ENCODE results near the gene COQ8B.

DNA sequence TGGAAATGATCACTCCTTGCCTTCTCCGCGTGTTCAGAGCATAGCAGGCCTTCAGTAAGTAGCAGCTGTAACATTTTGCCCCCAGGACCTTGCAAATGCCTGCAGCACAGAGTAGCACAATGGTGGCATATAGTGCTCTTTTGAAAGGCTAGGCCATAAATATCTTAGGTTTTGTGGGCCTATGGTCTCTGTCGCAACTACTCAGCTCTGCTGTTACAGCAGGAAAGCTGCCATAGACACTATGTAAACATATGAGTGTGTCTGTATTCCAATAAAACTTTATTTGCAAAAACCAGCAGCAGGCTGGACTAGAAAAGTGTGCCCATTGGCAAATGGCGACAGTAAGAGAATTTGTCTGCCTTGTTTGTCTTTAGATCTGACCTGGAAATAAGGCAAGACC lies 9.6 kb upstream of the COQ8B start:
- TF ChIP-seq, protein P1, sequence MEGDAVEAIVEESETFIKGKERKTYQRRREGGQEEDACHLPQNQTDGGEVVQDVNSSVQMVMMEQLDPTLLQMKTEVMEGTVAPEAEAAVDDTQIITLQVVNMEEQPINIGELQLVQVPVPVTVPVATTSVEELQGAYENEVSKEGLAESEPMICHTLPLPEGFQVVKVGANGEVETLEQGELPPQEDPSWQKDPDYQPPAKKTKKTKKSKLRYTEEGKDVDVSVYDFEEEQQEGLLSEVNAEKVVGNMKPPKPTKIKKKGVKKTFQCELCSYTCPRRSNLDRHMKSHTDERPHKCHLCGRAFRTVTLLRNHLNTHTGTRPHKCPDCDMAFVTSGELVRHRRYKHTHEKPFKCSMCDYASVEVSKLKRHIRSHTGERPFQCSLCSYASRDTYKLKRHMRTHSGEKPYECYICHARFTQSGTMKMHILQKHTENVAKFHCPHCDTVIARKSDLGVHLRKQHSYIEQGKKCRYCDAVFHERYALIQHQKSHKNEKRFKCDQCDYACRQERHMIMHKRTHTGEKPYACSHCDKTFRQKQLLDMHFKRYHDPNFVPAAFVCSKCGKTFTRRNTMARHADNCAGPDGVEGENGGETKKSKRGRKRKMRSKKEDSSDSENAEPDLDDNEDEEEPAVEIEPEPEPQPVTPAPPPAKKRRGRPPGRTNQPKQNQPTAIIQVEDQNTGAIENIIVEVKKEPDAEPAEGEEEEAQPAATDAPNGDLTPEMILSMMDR (conservative IDR thresholded peaks at IDR 0.05; ENCODE audit: low read depth, low read length) = no peak
- TF ChIP-seq, protein P2, sequence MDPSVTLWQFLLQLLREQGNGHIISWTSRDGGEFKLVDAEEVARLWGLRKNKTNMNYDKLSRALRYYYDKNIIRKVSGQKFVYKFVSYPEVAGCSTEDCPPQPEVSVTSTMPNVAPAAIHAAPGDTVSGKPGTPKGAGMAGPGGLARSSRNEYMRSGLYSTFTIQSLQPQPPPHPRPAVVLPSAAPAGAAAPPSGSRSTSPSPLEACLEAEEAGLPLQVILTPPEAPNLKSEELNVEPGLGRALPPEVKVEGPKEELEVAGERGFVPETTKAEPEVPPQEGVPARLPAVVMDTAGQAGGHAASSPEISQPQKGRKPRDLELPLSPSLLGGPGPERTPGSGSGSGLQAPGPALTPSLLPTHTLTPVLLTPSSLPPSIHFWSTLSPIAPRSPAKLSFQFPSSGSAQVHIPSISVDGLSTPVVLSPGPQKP (IDR thresholded peaks at IDR 0.05; ENCODE audit: borderline replicate concordance, low read depth, low read length) = no peak
- no peak for TF ChIP-seq SMC3 (IDR thresholded peaks at IDR 0.05; ENCODE audit: low read depth, low read length)

Data from IMR-90 (cell line).